Right lobe of liver (tissue), 6 donors: ENCODE results near the gene PTPRD. TPM values are rescaled to one million over a fixed set of nuclear protein-coding genes. Genes with fewer than 3 reads are reported as not detected.

Experiments
- ATAC-seq, 4 donors: fragments of 200-7000 bp; cut with Tn5 transposase; one replicate each; pipeline ENCODE4 v1.9.1; 2020; ENCODE audit warnings: mild to moderate bottlenecking in 4 of 4, moderate library complexity in 4 of 4
- DNase-seq, 3 donors: peaks; one replicate each; pipeline ENCODE4 v3.0.0-alpha.2; 2020
- H3K27ac ChIP-seq, 3 donors: fragments of 200-600 bp; one replicate each; pipeline ENCODE4 v1.8.0; 2022
- H3K27me3 ChIP-seq, 2 donors: fragments of 200-600 bp; one replicate each; pipeline ENCODE4 v1.8.0; 2022
- H3K36me3 ChIP-seq, 4 donors: fragments of 200-600 bp; sonication (generic) in 1 of 4; one replicate each; pipeline versions ENCODE4 v1.5.1 to v1.8.0; 2017 to 2022; ENCODE audit warnings: control low read depth in 1 of 4
- H3K4me1 ChIP-seq, 4 donors: fragments of 200-600 bp; sonication (generic) in 1 of 4; one replicate each; pipeline versions ENCODE4 v1.5.1 to v1.8.0; 2017 to 2022; ENCODE audit warnings: control low read depth in 1 of 4
- H3K4me3 ChIP-seq, 3 donors: fragments of 200-600 bp; one replicate each; pipeline ENCODE4 v1.8.0; 2022
- H3K9me3 ChIP-seq, 4 donors: fragments of 200-600 bp; sonication (generic) in 1 of 4; one replicate each; pipeline versions ENCODE4 v1.5.1 to v1.8.0; 2017 to 2022; ENCODE audit warnings: control low read depth in 1 of 4
- POLR2A ChIP-seq: fragments of 450-650 bp; IDR thresholded peaks from one replicate; pipeline ENCODE4 v1.6.1; 2017; ENCODE audit warnings: antibody characterized with exemption, mild to moderate bottlenecking
- WGBS: methylation state at CpG from one replicate; pipeline ENCODE4 v1.1.6; 2018; ENCODE audit warnings: low coverage, low lambda C conversion rate; ENCODE audit not compliant: insufficient coverage; ENCODE audit errors: missing lambda C conversion rate; 5-methylcytosine and 5-hydroxymethylcytosine counted together
- intact Hi-C, 2 donors: fragments of 100-400 bp; cut with DNase I; formaldehyde crosslinking; loops; one replicate each; pipeline versions ENCODE4 v1.11.2 to v1.14.1; 2022
- total RNA-seq, 6 experiments: library from RNA; depleted of rRNA in 2 of 6; stranded (reverse); fragments of >200 nt in 2 of 6; fragmentation: NEBNext Ultra II Directional in 3 of 6; extraction: Animal tissue kit (Norgen Biotek cat#: 25700) in 3 of 6; gene quantifications; one replicate each; pipeline versions ENCODE4 v1.1.0 to v1.2.4, GENCODE V29; 2016 to 2023
- TF ChIP-seq, protein P1 (sequence below), 4 donors: fragments of 200-600 bp in 3 of 4; fragments of 450-650 bp in 1 of 4; IDR thresholded peaks; one replicate each; pipeline versions ENCODE4 v1.5.1 to v1.8.0; 2016 to 2022; ENCODE audit warnings: antibody characterized with exemption in 4 of 4, mild to moderate bottlenecking in 2 of 4
- donor health status: DM: no; HTN: yes; CAD: no.
- donor health status: DM: no; HTN: no; CAD: no.
- donor health status: DM: no; HTN: no; CAD: no.
- donor health status: DM: no; HTN: yes; CAD: no.
- donor health status: DM: no; HTN: yes; CAD: no.

The PTPRD gene
- total RNA-seq, 6 experiments from 2014 or later = 5.4 to 29.8 (median 13.9) TPM

DNA sequence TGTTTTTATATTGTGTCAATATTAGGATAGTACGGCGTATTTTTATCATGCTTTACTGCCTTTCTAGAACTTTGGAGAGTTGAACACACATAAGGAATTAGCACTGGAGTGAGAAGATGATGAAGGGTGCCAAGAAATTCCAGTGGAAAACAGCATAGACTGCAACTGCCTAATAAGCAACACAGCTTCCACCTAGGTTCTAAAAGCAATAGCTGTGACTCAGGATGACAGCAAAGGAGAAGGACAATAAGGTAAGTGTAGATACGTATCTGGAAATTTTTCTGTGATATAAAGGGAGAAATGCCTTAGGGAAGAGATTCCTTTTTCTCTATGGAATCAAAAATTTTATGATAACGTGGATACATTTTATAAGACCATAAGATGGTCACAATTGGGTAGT lies 7.4 kb downstream of the PTPRD start:
- Histone ChIP-seq H3K4me1 (no peaks in the 10 kb centered on the region), H3K27me3 (no peaks in the 10 kb centered on the region), H3K36me3 (no peaks in the 10 kb centered on the region), H3K4me3 (no peak overlapping the region), H3K9me3 (no peaks in the 10 kb centered on the region), H3K27ac (no peak overlapping the region)
- no peak for TF ChIP-seq POLR2A
- TF ChIP-seq, protein P1, sequence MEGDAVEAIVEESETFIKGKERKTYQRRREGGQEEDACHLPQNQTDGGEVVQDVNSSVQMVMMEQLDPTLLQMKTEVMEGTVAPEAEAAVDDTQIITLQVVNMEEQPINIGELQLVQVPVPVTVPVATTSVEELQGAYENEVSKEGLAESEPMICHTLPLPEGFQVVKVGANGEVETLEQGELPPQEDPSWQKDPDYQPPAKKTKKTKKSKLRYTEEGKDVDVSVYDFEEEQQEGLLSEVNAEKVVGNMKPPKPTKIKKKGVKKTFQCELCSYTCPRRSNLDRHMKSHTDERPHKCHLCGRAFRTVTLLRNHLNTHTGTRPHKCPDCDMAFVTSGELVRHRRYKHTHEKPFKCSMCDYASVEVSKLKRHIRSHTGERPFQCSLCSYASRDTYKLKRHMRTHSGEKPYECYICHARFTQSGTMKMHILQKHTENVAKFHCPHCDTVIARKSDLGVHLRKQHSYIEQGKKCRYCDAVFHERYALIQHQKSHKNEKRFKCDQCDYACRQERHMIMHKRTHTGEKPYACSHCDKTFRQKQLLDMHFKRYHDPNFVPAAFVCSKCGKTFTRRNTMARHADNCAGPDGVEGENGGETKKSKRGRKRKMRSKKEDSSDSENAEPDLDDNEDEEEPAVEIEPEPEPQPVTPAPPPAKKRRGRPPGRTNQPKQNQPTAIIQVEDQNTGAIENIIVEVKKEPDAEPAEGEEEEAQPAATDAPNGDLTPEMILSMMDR (IDR thresholded peaks at IDR 0.05) = no peak
- no peak for DNase-seq
- 32% methylated on average over 4 of the region's 4 CpGs for WGBS
- ATAC-seq = no peak
- intact Hi-C loops = no loop called here

DNA sequence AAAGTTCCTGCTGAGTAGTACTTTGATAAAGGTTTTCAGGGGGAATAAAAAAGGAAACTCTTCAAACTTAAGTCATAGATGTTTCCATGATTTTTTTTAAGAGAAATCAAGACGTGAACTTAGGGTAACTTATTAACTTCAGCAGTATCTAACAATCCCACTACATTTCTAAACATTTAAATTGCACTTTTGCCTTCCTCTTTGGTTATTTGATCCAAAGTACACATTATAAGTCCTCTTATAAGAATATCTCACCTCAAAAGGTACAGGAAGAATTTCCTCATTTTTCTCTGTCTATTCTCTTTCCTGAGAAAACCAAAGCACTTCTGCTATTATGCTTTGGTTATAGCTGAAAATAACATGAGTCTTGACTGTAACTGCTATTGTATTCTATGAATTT lies 7.9 kb downstream of the PTPRD start:
- Histone ChIP-seq H3K4me3 (no peak overlapping the region), H3K27ac (no peak overlapping the region), H3K27me3 (no peaks in the 10 kb centered on the region), H3K36me3 (no peaks in the 10 kb centered on the region), H3K9me3 (no peaks in the 10 kb centered on the region), H3K4me1 (no peaks in the 10 kb centered on the region)
- intact Hi-C loops = no loop called here
- TF ChIP-seq POLR2A = no peak
- TF ChIP-seq, protein P1 (IDR thresholded peaks at IDR 0.05) = no peak
- WGBS = 3% methylated on average over 1 of the region's 1 CpG
- DNase-seq (no peak), ATAC-seq (no peak)

GRCh38 chr9:10597801-10598200 lies 15.0 kb downstream of the PTPRD start:
- H3K4me3 ChIP-seq = no peak overlapping the region
- H3K27me3 ChIP-seq = no peaks in the 10 kb centered on the region
- H3K36me3 ChIP-seq = no peaks in the 10 kb centered on the region
- TF ChIP-seq POLR2A = no peak
- TF ChIP-seq, protein P1 (IDR thresholded peaks at IDR 0.05) = no peak
- H3K27ac ChIP-seq = no peak overlapping the region
- no peaks in the 10 kb centered on the region for H3K4me1 ChIP-seq
- intact Hi-C loops = no loop called here
- WGBS = 62% methylated on average over 3 of the region's 3 CpGs
- no peaks in the 10 kb centered on the region for H3K9me3 ChIP-seq
- DNase-seq = no peak
- ATAC-seq = no peak

- WGBS = 31% methylated on average over 3 of the region's 3 CpGs
- Histone ChIP-seq H3K36me3 (no peaks in the 10 kb centered on the region), H3K4me3 (no peak overlapping the region), H3K9me3 (no peaks in the 10 kb centered on the region), H3K4me1 (no peaks in the 10 kb centered on the region), H3K27ac (no peak overlapping the region), H3K27me3 (no peaks in the 10 kb centered on the region)
- no peak for TF ChIP-seq POLR2A
- TF ChIP-seq, protein P1 (IDR thresholded peaks at IDR 0.05) = no peak
- no peak for DNase-seq
- intact Hi-C loops = no loop called here
- no peak for ATAC-seq
These were observed 18.3 kb downstream of the PTPRD start for GRCh38 chr9:10594482-10594881.

DNA sequence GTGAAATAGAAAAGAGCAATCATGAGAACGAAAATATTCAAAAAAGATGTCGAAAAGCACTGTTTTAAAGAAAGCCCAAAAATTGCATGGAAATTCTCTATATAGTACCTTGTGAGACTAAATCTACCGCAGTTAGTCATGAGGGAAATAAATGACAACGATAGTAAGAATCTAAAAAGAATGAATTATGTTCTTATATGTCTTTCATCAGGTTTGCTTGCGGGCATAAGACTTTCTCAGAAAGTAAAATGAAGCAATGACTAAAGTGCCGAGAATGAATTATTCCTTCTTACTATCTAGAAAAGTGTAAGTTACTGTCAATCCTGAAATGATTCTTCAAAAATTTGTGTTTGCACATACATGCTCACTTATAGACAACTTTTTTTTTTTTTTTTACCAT lies 26.4 kb downstream of the PTPRD start:
- ATAC-seq (no peak), DNase-seq (no peak)
- no peaks in the 10 kb centered on the region for H3K9me3 ChIP-seq
- intact Hi-C loops = no loop called here
- no peaks in the 10 kb centered on the region for H3K36me3 ChIP-seq
- WGBS = 52% methylated on average over 6 of the region's 6 CpGs
- no peak overlapping the region for H3K4me3 ChIP-seq
- no peak for TF ChIP-seq POLR2A
- TF ChIP-seq, protein P1 (IDR thresholded peaks at IDR 0.05) = no peak
- H3K4me1 ChIP-seq = no peaks in the 10 kb centered on the region
- no peak overlapping the region for H3K27ac ChIP-seq
- H3K27me3 ChIP-seq = no peaks in the 10 kb centered on the region
